ENCODE results near the gene DOCK1.

DOCK1 gene

GRCh38 chr10:127088908-127089307 lies 183.7 kb downstream of the DOCK1 start:
- DNase-seq (ENCODE audit: low spot score) = no peak

GRCh38 chr10:127089446-127089845 lies 184.2 kb downstream of the DOCK1 start:
- no peak for DNase-seq (ENCODE audit: low spot score)

GRCh38 chr10:127090138-127090537 lies 184.9 kb downstream of the DOCK1 start:
- no peak for DNase-seq (ENCODE audit: low spot score)

- no peak for DNase-seq (ENCODE audit: low spot score)
Observed at GRCh38 chr10:127091354-127091753, 186.1 kb downstream of the DOCK1 start.

- no peak for DNase-seq (ENCODE audit: low spot score)
Observed at GRCh38 chr10:127092916-127093315, 187.7 kb downstream of the DOCK1 start.

- no peak for DNase-seq (ENCODE audit: low spot score)
Observed at GRCh38 chr10:127094984-127095383, 189.8 kb downstream of the DOCK1 start.

GRCh38 chr10:127100983-127101615 lies 195.9 kb downstream of the DOCK1 start:
- no peak for DNase-seq (ENCODE audit: low spot score)

GRCh38 chr10:127102176-127102575 lies 196.9 kb downstream of the DOCK1 start:
- no peak for DNase-seq (ENCODE audit: low spot score)

GRCh38 chr10:127115100-127115499 lies 209.9 kb downstream of the DOCK1 start:
- no peak for DNase-seq (ENCODE audit: low spot score)

- no peak for DNase-seq (ENCODE audit: low spot score)
Observed at GRCh38 chr10:127117125-127117524, 211.9 kb downstream of the DOCK1 start.

- DNase-seq (ENCODE audit: low spot score) = no peak
Observed at GRCh38 chr10:127118034-127118433, 212.8 kb downstream of the DOCK1 start.

GRCh38 chr10:127119936-127120335 lies 214.7 kb downstream of the DOCK1 start:
- DNase-seq (ENCODE audit: low spot score) = no peak

- no peak for DNase-seq (ENCODE audit: low spot score)
Observed at GRCh38 chr10:127122831-127123230, 217.6 kb downstream of the DOCK1 start.

GRCh38 chr10:127123626-127124025 lies 218.4 kb downstream of the DOCK1 start:
- no peak for DNase-seq (ENCODE audit: low spot score)

GRCh38 chr10:127125331-127125730 lies 220.1 kb downstream of the DOCK1 start:
- DNase-seq (ENCODE audit: low spot score) = no peak

GRCh38 chr10:127127822-127128221 lies 222.6 kb downstream of the DOCK1 start:
- no peak for DNase-seq (ENCODE audit: low spot score)

GRCh38 chr10:127129104-127129503 lies 223.9 kb downstream of the DOCK1 start:
- DNase-seq (ENCODE audit: low spot score) = no peak

- no peak for DNase-seq (ENCODE audit: low spot score)
Observed at GRCh38 chr10:127132451-127132850, 227.2 kb downstream of the DOCK1 start.

- no peak for DNase-seq (ENCODE audit: low spot score)
Observed at GRCh38 chr10:127133225-127133624, 228.0 kb downstream of the DOCK1 start.

- no peak for DNase-seq (ENCODE audit: low spot score)
Observed at GRCh38 chr10:127133672-127134500, 228.7 kb downstream of the DOCK1 start.

GRCh38 chr10:127135844-127136577 lies 230.8 kb downstream of the DOCK1 start:
- DNase-seq (ENCODE audit: low spot score) = no peak

- no peak for DNase-seq (ENCODE audit: low spot score)
Observed at GRCh38 chr10:127137391-127137790, 232.2 kb downstream of the DOCK1 start.

- no peak for DNase-seq (ENCODE audit: low spot score)
Observed at GRCh38 chr10:127142136-127142535, 236.9 kb downstream of the DOCK1 start.
